Activated CD8-positive, alpha-beta memory T cell treated with anti-CD3 and anti-CD28 coated beads for 24 hours (primary cell): Measurements from ENCODE around the gene RINL.
A peak's percentile ranks its signal among the peaks of the same experiment; 100 is the strongest.
"Not testable (repeated sequence)": the region's sequence is repeated elsewhere in the genome, so short reads cannot be mapped to it uniquely, and the experiment has no call there.

Source experiments
- DNase-seq: peaks from one replicate; pipeline ENCODE4 v3.0.0-alpha.2; 2020

Gene RINL

DNA sequence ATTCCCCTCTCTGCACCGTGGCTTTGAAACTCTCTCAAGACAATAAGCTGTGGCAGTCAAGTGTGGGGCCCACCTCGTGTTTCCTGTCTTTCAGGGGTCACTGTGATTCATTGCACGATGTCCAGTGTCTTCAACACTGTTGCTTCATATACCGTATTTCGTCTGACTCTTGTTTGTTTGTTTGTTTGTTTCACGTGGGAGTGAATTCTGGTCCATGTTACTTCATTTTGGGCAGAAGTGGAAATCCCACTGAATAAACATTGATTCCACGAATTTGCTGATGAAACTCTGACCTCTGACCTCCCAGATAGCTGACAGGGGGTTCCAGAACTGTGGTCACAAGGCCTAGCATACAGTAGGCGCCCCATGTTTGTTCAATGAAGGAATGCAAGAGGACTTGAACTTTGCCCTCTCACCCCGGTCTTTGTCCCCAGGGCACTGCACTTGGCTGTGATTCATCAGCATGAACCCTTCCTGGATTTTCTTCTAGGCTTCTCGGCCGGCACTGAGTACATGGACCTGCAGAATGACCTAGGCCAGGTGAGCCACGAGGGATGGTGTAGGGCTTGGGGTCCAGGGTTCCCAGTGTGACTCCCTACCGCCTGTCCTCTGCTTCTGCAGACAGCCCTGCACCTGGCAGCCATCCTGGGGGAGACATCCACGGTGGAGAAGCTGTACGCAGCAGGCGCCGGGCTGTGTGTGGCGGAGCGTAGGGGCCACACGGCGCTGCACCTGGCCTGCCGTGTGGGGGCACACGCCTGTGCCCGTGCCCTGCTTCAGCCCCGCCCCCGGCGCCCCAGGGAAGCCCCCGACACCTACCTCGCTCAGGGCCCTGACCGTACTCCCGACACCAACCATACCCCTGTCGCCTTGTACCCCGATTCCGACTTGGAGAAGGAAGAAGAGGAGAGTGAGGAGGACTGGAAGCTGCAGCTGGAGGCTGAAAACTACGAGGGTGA is 26.8 kb upstream of the RINL start:
- no peak for DNase-seq

DNA sequence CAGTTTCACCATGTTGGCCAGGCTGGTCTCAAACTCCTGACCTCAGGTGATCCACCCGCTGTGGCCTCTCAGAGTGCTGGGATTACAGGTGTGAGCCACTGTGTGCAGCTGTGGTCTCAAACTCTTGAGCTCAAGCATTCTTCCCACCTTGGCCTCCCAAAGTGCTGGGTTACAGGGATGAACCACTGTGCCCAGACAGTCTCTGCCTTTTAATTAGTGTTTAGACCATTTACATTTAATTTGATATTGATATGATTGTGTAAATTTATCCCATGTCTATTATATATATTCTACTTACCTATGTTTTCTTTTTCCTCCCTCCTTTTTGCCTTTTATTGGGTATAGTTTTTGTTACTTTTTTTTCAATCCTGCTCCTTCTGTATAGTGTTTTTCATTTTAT is 23.6 kb upstream of the RINL start:
- DNase-seq, result no peak

DNA sequence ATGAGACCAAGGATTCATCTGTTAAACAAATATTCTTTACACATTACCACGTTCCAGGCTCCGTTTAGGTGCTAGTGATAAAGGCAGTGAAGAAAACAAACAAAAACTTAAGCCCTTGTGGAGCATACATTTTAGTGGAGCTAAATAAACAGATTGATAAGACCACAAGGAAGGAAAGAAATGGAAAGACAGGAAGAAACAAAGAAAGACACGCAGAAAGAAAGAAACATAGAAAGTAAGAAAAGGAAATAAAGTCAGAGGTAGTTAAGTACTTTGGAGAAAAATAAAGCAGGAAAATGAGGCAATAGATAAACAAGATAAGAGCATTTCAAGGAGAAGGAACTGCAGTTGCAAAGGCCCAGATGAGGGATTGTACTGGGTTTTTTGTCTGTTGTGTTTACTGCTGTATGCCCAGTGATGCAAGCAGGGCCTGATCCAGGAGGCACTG is 22.7 kb upstream of the RINL start:
- DNase-seq, result no peak

DNA sequence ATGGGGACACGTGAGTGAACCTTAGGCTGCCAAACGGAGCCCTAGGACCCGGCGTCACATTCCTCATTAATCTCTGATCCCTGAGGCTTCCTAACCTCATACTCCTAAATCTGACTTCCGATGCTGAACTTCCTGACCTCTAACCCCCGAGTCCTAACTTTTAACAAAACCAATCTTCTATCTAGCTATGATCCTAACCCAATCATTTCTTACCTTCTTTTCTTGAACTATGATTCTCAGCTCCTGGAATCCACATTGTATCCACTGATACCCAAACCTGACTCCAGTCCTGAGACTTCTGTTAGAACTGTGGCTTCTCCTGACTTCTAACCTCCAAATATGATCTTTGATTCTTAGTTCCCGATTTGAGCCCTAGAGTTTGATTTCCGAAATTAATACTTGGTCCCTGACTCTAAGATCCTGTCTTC is 22.1 kb upstream of the RINL start:
- DNase-seq, result no peak

DNA sequence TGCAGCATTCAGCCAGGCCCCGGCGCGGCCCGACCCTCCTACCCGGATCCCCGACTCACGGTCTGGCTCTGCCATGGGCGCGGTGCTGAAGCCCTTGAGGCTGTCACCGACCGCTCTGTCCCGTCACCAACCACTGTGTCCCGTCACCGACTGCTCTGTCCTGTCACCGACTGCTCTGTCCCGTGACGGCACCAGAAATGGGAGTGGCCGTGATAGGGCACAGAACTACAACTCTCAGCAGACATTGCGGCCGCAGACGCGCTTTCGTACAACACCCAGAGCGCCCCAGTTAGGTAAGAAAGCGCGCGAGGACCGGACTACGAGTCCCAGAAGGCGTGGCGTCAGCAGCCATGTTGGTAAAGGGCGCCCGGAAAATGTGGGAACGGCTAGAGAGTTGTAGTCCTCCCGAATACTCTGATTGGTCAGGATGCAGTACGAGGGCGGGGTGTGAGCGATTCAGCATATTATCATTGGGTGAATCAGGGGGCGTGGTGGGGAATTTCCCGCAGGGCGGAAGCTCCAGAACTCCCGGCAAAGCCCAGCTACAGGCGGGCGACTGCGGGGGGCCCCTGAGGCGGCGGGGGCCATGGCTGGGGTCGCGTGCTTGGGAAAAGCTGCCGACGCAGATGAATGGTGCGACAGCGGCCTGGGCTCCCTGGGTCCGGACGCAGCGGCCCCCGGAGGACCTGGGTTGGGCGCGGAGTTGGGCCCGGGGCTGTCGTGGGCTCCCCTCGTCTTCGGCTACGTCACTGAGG is 21.5 kb upstream of the RINL start, which contains the start of the genes NFKBIB and SIRT2:
Gene NFKBIB (plus strand): TSS at position 523 of the 755 bp plus-strand sequence. CDS start 64 bp downstream, at position 587.
Gene SIRT2 (minus strand): TSS at position 172 of the 755 bp plus-strand sequence. CDS start 97 bp downstream, at position 75.
- peak; percentile 97 for DNase-seq

DNA sequence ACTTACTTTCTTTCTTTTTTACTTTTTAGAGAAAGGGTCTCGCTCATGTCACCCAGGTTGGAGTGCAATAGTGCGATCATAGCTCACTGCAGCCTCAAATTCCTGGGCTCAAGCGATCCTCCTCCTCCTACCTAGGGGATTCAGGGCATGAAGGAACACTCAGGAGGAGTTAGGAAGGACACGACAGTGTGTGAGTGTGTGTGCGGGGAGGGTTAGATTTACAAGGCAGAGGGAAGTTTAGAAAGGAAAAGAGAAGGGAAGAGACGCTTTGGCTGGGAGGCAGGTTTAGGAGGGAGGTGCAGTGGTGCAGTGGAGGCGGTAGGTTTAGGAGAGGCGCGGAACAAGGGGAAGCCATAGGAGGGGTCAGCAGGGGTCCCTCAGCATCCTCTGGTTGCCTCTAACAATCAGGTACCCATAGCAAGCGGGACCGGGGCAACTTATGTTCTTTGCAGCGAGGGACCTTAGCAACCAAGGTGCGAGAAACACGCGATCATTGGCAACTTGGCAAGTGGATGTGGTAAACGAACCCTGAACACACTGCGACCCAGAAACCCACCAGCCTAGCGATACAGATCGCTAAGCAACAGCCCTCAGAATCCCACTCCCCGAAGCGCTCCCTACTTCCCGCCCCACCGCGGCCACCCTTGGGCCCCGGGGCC is 20.8 kb upstream of the RINL start:
- DNase-seq, result no peak

DNA sequence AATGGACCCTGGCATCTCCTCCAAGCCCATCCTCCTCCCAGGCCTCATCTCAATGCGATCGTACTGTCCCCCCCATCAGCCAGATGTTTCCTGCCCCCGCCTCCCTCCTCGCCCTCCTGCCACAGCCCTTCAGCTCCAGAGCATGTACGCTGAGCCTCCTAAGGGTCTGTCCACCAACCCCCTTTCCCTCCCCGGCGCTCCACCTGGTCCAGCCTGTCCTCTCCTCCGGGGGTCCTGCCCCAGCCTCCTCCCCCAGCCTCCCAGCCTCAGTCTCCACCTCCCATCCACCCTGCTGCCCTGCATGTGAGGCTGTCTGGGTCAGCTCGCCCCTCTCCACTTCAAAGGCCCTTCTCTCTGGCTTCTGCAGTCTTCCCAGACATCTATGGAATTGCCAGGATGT is 16.9 kb upstream of the RINL start:
- no peak for DNase-seq

DNA sequence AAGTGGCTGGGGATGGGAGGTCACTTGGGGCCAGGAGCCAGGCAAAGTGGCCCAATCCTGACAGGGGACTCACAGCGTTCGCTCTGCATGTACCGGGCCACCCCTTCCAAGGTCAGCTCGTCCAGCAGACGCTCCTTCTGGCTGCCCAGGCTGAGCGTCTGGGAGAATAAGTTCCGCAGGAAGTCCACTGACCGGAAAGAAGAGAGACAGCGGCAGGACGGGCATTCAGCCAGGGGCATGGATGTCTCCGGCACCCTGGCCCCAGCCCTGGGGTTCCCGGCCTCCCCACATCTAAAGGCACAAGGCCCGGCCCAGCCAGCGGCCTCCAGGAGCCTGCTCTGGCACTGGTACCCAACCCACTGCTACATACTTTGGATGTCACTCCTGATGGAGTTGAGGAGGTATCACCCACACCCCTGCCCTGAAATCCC is 15.3 kb upstream of the RINL start:
- no peak for DNase-seq

DNA sequence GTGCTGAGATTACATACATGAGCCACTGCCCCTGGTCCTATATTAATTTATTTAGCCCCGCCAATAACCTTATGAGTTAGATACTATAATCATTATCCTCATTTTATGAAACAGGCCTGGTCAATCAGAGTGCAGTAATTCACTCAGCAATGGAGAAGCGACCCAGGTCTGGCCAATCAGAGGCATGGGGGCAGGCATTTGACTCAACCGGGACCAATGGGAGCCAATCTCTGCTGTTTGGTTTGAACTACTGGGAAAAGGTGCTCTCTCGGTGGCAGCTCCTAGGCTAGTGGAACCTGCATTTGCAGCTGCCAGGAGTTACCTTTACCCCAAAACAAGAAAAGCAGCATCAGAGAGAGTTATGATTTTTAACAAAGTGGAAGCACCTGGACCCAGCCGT is 14.8 kb upstream of the RINL start:
- DNase-seq, result no peak

DNA sequence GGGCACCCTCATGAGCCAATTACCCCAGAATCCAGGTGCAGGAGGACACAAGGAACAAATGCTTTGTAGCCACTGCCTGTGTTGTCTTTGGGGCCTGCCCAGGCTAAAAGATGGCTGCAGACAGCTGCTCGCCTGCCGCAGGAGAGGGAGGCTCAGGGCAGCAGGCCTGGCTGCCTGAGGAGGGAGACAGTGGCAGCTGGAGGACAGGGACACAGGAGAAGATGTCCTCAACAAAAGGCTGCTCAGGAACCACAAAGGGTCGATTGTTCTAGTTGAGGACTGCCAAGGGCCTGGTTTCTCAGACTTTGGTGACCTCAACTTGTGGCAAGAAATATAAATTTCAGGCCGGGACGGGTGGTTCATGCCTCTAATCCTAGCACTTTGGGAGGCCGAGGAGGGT is 13.7 kb upstream of the RINL start:
- DNase-seq, result no peak

DNA sequence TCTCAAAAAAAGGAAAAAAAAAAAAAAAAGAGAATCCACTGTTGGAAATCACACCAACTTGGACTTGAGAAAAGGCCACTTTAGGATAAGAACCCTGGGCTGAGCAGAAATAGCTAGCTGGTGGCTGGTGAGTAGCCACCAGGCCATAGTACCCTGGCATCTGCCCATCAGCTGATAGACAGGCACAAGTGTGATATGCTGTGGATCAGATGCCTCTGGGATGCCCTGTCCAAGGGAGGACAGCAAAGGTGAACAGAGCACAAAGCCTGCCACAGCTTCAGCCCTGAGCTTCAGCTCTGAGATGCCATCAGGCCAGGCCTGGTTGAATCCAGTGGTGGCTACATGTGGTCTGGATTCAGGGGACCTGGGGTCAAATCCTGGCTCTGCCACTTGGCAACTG is 12.6 kb upstream of the RINL start:
- DNase-seq, result no peak

DNA sequence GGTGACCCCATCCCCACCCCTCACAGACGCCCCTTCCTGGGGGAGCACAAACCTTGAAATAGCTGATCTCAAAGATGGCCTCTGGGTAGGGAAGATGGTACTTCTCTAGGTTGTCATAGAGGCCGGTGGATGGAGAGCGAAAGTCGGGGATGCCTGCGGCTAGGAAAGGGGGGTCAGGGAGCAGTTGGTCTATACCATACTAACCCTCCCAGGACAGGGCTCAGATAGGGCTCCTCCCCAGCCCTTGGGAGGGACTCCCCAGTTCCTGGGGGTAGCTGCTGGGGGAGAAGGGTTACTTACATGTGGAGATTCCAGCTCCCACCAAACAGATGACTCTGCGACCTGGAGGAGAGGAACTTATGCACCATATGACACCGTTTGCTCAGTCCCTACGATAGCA is 11.7 kb upstream of the RINL start:
- no peak for DNase-seq

DNA sequence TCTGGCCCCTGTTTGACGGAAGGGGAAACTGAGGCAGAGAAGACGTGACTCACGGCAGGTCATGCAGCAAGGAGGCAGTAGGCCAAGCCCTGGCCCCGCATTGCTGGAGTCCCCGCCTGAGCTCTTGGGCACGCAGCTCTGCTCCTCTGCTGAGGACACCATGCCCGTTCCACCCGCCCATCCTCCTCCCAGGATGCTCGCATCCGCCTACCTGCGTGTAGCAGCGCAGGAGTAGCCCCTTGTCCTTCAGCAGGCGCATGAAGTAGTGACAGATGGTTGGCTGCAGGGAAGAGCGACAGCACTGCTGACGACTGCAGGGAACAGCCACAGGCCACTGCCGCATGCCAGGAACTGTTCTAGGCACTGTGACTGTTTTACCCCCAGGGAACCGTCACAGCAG is 10.8 kb upstream of the RINL start:
- no peak for DNase-seq

DNA sequence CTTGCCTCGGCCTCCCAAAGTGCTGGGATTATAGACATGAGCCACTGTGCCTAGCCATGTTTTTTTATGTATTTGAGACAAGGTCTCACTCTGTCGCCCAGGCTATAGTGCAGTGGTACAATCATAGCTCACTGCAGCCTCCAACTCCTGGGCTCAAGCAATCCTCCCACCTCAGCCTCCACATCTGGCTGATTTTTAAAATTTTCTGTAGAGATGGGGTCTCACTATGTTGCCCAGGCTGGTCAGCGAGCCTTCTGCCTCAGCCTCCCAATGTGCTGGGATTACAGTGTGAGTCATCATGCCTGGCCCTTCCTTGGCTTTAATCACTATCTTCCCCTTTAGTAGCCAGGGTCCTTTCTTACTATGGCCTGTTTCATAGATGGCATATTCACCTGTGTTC is 6.6 kb upstream of the RINL start:
- not testable (repeated sequence) for DNase-seq

DNA sequence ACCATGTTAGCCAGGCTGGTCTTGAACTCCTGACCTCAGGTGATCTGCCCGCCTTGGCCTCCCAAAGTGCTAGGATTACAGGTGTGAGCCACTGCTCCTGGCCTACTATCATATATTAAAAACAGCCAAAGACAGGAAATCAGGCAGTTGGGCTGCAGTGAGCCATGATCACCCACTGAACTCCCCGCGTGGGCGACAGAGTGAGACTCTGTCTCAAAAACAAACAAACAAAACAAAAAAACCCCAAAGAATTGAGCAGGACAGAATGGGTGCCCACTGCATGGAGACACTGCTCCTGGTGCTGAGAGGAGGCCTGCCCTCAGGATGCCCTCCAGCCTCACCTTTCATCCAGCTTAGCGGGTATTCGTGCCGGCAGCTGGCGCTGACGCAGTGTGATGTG is 5.2 kb upstream of the RINL start:
- no peak for DNase-seq

DNA sequence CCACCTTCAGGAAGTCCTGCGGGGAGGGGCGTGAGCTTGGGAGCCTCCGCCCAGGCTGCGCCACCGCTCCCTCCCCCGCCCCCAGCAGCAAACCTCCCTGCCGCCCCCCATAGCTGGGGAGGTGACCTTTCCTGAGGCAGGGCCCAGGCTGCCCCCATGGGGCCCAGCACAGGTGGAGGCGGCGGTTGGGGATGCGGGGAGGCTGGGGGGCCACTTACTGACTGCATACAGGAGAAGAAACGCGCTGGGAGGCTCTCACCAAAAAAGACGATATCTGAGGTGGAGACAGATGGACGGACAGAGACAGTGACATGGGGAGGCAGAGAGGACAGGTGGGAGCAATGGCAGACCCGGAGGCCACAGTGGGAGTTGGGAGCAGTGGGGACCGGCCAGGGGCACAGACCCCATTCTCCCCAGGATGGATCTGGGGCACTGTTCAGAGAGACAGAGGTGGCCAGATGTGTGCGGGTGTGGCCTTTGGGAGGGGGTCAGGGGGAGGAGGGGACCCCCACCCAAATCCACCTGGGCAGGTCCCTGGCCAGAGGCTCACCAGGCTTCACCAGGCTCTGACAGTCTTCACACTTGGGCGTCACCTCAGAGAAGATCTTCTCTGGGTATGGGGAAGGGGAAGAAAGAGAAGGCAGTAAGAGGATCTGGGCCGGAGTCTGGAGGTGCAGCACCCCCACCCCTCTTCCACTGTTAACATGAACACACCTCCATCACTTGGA is 3.0 kb upstream of the RINL start:
- DNase-seq, result no peak

DNA sequence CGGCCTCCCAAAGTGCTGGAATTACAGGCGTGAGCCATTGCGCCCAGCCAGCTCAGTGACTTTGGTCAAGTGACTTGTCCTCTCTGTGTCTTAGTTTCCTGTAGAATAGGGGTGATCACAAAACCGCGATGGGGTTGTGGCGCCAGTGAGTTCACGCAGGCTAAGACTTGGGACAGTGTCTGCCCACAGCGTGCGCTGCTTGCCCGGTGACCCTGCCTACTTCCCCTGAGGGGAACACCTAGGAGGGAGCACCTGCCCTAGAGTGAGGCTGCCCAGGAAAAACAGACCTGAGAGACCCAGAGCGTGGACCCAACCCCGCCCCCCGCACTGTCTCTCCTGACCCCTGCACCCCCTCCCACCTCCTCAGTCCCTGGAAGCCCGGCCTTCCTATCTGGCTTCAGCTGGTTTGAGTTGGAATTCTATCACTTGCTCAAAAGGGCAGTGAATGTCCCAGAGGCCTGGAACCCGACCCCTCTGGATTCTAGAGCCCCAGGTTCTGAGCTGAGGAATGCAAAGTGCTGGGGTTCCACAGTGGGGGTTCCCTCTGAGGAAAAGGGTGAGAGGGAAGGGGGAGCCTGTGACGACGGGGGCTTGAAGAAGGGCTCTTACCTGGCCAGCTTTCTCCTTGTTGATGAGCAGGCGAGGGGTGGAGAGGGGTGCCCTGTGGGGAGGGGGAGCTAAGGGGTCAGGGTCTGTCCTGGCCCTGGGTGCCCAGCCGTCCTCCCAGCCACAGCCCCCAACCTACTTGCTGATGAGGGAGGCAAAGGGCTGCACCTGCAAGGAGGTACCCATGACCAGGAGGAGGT is 2.2 kb upstream of the RINL start:
- DNase-seq, result no peak

DNA sequence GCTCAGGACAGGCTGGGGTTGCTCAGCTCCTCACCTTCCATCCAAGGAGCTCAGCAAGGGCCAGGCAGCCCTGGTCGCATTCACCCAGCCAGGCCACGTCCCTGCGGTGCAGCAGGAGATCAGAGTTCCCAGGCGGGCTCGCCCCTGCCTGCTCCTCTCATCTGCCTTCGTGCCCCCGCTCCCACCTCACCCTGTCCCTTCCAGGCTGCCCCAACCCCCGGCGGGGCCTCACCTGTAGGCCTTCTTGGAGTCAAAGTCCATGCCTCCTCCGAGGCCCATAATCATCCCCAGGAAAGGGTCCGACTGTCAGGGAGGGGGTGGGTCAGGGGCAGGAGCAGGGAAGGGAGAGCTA is 1.3 kb upstream of the RINL start:
- DNase-seq, result no peak

DNA sequence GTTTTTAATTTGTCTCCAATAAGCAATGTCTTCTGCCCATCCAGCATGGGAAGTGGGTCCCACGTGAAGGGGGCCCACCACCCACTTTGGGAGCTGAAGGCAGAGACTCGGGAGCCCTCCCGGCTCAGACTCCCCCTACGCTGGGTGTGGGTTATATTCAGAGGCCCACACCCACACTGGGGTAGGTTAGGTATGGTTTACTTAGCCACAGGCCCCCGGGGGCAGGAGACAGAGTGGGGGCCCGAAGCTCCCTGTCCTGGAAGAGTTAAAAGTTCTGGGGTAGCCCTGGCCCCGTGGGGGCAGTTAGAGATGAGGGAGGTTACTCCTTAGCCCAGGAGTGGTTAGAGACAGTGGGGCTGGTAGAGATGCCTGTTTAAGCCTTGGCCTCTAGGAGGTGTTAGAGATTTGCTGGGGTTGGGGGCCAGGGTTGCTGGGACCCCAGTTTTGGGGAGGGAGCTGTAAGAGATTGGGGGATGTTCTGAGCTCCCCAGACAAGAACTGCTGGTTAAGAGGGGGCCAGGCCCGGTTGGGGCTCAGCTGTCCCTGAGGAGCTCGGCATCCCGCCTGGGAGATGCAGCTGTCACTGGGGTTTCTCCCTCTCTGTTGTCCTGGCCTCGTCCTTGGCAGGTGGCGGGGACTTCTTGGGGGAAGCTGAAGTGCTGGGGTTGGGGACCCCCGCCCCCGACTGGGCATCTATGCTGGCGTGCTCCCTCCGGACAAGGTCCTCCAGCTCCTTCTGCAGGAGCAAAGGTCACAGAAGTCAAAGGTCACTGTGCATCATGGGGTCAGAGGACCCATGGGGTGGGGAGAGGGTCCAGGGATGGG is 712 bp upstream of the RINL start:
- DNase-seq, result no peak

DNA sequence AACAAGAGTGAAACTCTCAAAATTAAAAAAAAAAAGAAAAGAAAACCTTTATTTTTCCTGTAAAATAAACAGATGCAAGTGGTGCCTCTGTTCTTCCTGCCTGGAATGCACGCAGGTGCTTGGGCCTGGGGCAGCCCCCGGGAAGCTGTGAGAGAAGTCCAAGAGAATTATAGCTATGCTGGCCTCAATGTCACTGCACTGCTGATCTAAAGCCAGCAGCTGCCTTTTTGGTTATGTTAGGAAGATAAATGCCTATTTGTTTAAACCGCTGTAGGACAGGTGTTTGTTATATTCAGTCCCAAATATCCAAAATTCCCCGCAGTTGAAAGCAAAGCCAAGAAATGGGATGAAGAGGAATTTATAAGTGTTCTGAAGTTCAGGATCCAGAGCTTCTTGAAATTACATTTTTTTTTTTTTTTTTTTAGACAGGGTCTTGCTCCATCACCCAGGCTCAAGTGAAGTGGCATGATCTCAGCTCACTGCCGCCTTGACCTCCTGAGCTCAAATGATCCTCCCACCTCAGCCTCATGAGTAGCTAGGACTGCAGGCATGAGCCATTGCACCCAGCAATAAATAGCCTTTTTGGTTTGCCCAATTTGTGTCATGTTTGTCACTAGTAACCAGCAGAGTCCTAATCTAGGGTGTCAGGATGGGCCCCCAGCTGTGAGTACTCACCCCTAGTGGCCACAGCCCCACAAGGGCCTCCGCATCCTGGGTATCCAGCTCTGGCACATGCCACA is 2.2 kb downstream of the RINL start:
- DNase-seq, result no peak
